HG02571 (cell line): ENCODE results near the gene UBE2I.
"Not testable (repeated sequence)": the region's sequence is repeated elsewhere in the genome, so short reads cannot be mapped to it uniquely, and the experiment has no call there.

Source experiments
- ATAC-seq: cut with Tn5 transposase; IDR thresholded peaks from one replicate; pipeline ENCODE4 v1.9.1; 2021; ENCODE audit warnings: mild to moderate bottlenecking, moderate library complexity; ENCODE audit not compliant: unreplicated experiment

The UBE2I gene

DNA sequence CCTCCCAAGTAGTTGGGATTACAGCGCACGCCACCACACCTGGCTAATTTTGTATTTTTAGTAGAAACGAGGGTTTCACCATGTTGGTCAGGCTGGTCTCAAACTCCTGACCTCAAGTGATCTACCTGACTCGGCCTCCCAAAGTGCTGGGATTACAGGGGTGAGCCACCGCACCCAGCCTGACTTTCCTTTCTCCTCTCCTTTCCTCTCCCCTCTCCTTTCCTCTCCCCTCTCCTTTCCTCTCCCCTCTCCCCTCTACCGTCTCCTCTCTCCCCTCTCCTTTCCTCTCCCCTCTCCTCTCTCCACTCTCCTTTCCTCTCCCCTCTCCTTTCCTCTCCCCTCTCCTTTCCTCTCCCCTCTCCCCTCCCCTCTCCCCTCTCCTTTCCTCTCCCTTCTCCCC is 17.2 kb upstream of the UBE2I start:
- not testable (repeated sequence) for ATAC-seq

GRCh38 chr16:1292808-1293207 is 16.6 kb upstream of the UBE2I start:
- ATAC-seq = not testable (repeated sequence)

- no peak for ATAC-seq
These were observed 15.3 kb upstream of the UBE2I start for GRCh38 chr16:1293921-1294656.

DNA sequence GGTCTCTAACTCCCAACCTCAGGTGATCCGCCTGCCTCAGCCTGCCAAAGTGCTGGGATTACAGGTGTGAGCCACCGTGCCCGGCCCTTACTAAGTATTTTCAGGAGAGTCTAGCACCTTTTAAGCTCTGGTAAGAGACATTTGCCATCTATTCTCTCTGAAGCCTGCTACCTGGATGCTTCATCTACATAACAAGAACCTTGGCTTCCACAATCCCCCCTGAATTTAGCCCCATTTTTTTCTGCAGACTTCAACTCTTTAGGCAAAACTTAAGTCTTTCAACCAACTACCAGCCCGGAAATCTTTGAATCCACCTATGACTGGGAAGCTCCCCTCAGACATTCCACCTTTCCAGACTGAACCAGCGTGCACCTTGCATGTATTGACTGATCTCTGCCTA is 14.0 kb upstream of the UBE2I start:
- ATAC-seq = no peak

GRCh38 chr16:1296688-1297017 is 12.8 kb upstream of the UBE2I start:
- ATAC-seq = not testable (repeated sequence)

GRCh38 chr16:1297018-1297696 is 12.3 kb upstream of the UBE2I start:
- no peak for ATAC-seq

GRCh38 chr16:1298406-1298805 is 11.0 kb upstream of the UBE2I start:
- no peak for ATAC-seq

GRCh38 chr16:1299012-1299867 is 10.2 kb upstream of the UBE2I start:
- no peak for ATAC-seq

DNA sequence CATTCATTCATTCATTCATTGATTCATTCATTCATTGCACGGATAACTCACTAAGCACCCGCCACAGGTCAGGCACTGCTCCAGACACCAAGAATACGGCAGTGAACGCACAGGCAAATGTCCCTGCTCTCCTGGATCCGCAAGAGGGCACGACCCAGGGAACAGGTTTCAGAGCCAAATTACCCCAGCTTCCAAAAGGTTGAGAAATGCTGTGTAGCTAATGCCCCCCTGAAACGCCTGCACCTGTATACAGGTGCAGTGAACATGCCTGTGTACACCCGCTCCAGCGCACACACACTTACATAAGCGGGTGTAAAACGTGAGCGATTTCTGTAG is 9.6 kb upstream of the UBE2I start:
- no peak for ATAC-seq

DNA sequence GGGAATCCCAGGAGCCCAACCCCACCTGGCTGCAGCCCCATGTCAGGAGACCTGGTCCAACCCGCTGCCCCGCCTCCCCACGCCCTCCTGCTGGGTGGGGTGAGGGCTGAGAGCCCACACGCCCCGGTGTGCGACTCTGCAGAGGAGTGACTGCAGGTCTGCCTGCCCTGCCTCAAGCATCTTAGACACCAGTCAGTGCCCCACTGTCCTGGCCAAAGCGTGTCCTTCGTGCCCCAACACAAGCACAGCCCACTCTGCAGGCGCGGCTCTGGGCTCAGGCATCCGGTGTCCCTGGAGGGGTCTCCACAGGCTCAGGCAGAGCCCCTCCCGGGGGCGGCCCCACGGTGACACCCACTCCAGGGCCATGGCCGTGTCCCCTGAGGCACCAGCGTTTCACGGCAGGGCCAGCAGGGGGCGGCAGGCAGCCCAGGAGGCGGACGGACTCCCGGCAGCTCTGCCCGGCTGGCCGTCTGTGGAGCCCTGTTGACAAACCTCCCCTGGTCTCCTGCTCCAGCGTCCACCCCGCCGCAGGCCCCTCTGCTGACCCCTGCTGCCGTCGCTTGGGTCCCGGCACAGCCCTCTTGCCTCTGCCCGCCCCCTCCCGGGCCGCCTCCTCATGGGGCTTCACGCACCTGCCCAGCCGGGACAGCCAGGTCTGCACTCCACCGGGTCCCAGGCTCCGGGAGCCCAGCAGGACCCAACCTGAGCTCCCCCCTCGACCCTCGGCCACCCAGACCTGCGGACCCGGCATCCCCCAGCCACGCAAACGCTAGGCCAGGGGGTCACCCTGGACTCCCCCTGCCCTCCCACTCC is 8.6 kb upstream of the UBE2I start:
- no peak for ATAC-seq

DNA sequence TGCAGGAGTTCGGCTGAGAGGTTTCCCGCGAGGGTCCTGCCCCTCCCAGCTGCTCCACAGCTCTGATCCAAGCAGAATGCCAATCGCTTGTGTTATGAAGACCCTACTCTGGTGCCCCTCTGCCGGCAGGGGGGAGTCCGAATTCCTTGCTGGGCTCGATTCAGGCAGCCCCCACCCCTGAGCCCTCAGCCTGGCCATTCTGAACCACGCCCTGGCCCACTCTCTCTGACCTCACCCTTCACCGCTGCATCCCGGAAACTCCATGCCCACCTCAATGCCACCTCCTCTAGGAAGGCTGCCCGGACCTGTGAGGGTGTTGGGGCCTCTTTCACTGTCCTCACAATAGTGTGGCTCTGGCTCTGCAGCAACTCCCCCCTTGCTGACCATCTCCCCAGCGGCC is 7.9 kb upstream of the UBE2I start:
- ATAC-seq = no peak

- ATAC-seq = no peak
These were observed 3.6 kb upstream of the UBE2I start for GRCh38 chr16:1305823-1306222.

- ATAC-seq = no peak
These were observed 3.1 kb upstream of the UBE2I start for GRCh38 chr16:1306334-1306733.

DNA sequence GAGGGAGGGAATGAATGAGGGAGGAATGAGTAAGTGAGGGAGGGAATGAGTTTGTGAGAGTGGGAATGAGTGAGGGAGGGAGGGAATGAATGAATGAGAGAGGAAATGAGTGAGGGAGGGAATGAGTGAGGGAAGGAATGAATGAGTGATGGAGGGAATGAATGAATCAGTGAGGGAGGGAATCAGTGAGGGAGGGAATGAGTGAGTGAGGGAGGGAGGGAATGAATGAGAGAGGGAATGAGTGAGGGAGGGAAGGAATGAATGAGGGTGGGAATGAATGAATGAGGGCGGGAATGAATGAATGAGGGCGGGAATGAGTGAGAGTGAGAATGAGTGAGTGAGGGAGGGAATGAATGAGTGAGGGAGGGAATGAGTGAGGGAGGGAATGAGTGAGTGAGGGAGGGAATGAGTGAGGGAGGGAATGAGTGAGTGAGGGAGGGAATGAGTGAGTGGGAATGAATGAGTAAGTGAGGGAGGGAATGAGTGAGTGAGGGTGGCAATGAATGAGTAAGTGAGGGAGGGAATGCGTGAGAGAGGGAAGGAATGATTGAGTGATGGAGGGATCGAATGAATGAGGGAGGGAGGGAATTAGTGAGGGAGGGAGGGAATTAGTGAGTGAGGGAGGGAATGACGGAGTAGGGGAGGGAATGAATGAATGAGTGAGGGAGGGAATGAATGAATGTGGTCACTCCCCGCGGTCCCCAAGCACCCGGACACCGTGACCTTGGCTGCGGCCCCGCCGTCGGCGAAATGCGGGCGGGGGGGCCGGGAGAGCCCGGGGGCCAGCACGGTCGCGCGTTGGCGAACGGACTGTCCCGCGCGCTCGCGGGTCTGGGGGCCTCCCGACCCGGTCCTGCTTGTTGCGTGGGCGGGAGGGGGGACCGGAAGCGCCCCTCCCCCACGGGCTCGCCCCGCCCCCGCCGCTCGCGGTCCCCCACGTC is 1.1 kb upstream of the UBE2I start:
- ATAC-seq = no peak

DNA sequence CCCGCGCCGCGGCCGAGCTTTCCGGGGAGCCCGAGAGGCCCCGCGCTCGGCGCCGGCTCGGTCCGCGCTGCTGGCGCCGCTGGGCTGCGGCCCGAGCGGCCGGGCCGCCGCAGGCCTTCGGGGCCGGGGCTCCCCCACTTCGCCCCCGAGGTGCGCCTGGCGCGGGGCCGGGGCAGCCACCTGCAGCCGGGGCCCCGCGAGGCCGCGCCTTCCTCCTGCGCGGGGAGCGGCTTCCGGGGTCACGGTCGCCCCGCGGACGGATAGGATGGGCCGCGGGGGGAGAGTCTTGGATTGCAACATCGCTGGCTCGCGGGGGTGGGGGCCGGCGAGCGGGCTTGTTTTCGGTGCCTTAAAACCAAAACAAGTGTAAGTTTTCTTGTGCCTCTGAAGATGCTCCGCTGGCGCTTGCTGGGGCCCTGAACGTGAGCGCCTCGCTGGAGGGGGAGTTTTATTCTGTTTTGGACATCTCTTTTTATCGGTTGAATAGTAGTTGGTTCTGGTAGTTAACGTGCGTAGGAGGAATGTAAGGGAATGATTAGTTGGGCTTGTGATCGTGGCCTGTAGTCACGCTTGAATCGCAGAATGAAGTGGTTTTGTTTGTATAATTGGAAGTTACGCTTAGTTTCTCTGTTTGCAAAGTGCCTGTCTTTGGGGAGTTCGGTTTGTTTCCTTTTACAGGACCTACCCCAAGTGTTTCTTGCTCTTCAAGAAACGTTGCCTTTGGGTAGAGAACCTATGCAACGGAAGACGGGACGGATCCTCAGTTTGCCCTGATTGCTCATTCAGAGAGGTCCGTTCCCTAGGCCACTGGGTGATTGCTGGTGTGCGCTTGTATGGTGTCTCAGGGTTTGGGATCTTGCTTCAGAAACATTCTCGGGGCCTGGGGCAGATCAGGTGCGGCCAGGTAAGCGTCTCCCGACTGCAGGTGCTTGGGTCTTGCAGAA is 724 bp downstream of the UBE2I start:
- peak; percentile 12 for ATAC-seq

GRCh38 chr16:1310832-1311200 is 1.4 kb downstream of the UBE2I start:
- ATAC-seq = no peak

GRCh38 chr16:1311212-1311737 is 1.8 kb downstream of the UBE2I start:
- ATAC-seq = no peak

DNA sequence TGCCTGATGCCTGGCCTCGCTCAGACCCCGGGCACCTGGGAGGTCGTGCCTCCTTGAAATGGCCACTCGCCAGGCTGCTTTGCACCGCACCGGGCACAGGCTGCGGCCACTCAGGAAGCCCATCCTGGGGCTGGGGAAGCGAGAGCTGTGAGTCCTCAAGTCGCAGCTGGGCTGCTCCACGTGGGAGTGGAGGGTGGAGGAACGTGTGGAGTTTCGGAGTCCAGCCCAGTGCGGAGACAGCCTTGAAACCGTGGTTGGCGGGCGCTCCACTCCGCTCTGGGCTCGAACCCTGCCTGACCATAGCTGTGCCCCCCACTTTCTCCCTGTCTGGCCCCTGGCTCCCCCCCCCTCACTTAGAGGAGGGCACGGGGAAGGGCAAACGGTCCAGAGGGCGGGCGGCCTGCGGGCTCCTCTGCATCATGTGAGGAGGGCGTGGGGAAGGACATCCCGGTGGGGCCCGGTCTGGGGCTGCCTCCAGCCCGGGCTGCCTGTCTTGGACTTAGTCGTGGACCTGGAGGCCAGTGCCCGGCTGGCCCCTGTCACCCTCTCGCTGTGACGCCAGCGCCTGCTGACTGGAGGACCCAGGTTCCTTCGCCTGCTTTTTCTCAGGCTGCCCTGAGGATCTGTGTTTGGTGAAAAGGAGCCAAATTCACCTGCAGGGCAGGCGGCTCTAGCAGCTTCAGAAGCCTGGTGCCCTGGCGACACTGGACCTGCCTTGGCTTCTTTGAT is 2.5 kb downstream of the UBE2I start:
- no peak for ATAC-seq
